Activated T-helper 9 cell treated with anti-CD3 and anti-CD28 coated beads, Interleukin-2, amount 50 U/mL, for 16 hours (primary cell): ENCODE results near the gene LTF.
"Not testable (repeated sequence)": the region's sequence is repeated elsewhere in the genome, so short reads cannot be mapped to it uniquely, and the experiment has no call there.

Experiments used
- DNase-seq: peaks from one replicate; pipeline ENCODE4 v3.0.0-alpha.2; 2020; ENCODE audit warnings: low read depth

LTF gene

GRCh38 chr3:46464326-46465195, at the start of gene LTF:
Gene LTF, minus strand, starts transcription at chr3:46464905. Its CDS starts 38 bp downstream, at chr3:46464867.
- DNase-seq = no peak

- DNase-seq = no peak
These were observed 47.6 kb upstream of the LTF start for GRCh38 chr3:46512191-46512749.

- DNase-seq = no peak
These were observed 45.0 kb upstream of the LTF start for GRCh38 chr3:46509661-46510187.

- DNase-seq = no peak
These were observed 44.3 kb upstream of the LTF start for GRCh38 chr3:46508850-46509591.

GRCh38 chr3:46506526-46506925, 41.8 kb upstream of the LTF start:
- no peak for DNase-seq

GRCh38 chr3:46505953-46506352, 41.2 kb upstream of the LTF start:
- DNase-seq = no peak

GRCh38 chr3:46504789-46505188, 40.1 kb upstream of the LTF start:
- DNase-seq = no peak

GRCh38 chr3:46503200-46503874, 38.6 kb upstream of the LTF start:
- DNase-seq = no peak

- DNase-seq = no peak
These were observed 37.0 kb upstream of the LTF start for GRCh38 chr3:46501702-46502101.

- DNase-seq = no peak
These were observed 36.2 kb upstream of the LTF start for GRCh38 chr3:46500656-46501635.

GRCh38 chr3:46498916-46499519, 34.3 kb upstream of the LTF start:
- DNase-seq = no peak

- DNase-seq = no peak
These were observed 33.0 kb upstream of the LTF start, which contains the start of gene RTP3 for GRCh38 chr3:46497556-46498265. Gene RTP3, plus strand, starts transcription at chr3:46497976. Its CDS starts 87 bp downstream, at chr3:46498063.

- DNase-seq = no peak
These were observed 32.2 kb upstream of the LTF start for GRCh38 chr3:46496746-46497555.

- DNase-seq = no peak
These were observed 31.3 kb upstream of the LTF start for GRCh38 chr3:46495901-46496456.

- DNase-seq = not testable (repeated sequence)
These were observed 29.8 kb upstream of the LTF start for GRCh38 chr3:46494491-46494890.

GRCh38 chr3:46492890-46493547, 28.3 kb upstream of the LTF start:
- no peak for DNase-seq

- DNase-seq = no peak
These were observed 26.7 kb upstream of the LTF start for GRCh38 chr3:46491089-46492070.
